Breast epithelium (tissue), 3 donors: ENCODE results near the gene LDLRAD4.

Source experiments
- POLR2A ChIP-seq: fragments of 450-650 bp; IDR thresholded peaks from one replicate; pipeline ENCODE4 v1.6.1; 2016; ENCODE audit warnings: antibody characterized with exemption, mild to moderate bottlenecking, moderate library complexity
- POLR2AphosphoS5 ChIP-seq, 3 donors: sonication (generic); formaldehyde crosslinking; IDR thresholded peaks; one replicate each; pipeline ENCODE4 v1.6.1; 2017; ENCODE audit warnings: antibody characterized with exemption in 3 of 3
- TF ChIP-seq, protein P1 (sequence below), 3 donors: fragments of 450-650 bp; IDR thresholded peaks; one replicate each; pipeline ENCODE4 v1.5.1; 2016 to 2017; ENCODE audit warnings: antibody characterized with exemption in 3 of 3, mild to moderate bottlenecking in 3 of 3, moderate library complexity in 3 of 3

GRCh38 chr18:13594551-13594950, 376.0 kb downstream of the LDLRAD4 start:
- TF ChIP-seq, protein P1, sequence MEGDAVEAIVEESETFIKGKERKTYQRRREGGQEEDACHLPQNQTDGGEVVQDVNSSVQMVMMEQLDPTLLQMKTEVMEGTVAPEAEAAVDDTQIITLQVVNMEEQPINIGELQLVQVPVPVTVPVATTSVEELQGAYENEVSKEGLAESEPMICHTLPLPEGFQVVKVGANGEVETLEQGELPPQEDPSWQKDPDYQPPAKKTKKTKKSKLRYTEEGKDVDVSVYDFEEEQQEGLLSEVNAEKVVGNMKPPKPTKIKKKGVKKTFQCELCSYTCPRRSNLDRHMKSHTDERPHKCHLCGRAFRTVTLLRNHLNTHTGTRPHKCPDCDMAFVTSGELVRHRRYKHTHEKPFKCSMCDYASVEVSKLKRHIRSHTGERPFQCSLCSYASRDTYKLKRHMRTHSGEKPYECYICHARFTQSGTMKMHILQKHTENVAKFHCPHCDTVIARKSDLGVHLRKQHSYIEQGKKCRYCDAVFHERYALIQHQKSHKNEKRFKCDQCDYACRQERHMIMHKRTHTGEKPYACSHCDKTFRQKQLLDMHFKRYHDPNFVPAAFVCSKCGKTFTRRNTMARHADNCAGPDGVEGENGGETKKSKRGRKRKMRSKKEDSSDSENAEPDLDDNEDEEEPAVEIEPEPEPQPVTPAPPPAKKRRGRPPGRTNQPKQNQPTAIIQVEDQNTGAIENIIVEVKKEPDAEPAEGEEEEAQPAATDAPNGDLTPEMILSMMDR (IDR thresholded peaks at IDR 0.05) = no peak
- no peak for TF ChIP-seq POLR2A
- TF ChIP-seq POLR2AphosphoS5 (IDR thresholded peaks at IDR 0.05) = no peak
